GM12872 (cell line): ENCODE data around the gene GPAT3.
A peak's percentile ranks its signal among the peaks of the same experiment; 100 is the strongest.

Source experiments
- TF ChIP-seq, protein P1 (sequence below): IDR thresholded peaks from 3 replicates; pipeline ENCODE4 v1.5.1; 2011; ENCODE audit warnings: low read depth, mild to moderate bottlenecking, low read length, moderate library complexity; ENCODE audit not compliant: insufficient read depth

The GPAT3 gene

GRCh38 chr4:83569987-83570386 lies 34.1 kb downstream of the GPAT3 start:
- TF ChIP-seq, protein P1, sequence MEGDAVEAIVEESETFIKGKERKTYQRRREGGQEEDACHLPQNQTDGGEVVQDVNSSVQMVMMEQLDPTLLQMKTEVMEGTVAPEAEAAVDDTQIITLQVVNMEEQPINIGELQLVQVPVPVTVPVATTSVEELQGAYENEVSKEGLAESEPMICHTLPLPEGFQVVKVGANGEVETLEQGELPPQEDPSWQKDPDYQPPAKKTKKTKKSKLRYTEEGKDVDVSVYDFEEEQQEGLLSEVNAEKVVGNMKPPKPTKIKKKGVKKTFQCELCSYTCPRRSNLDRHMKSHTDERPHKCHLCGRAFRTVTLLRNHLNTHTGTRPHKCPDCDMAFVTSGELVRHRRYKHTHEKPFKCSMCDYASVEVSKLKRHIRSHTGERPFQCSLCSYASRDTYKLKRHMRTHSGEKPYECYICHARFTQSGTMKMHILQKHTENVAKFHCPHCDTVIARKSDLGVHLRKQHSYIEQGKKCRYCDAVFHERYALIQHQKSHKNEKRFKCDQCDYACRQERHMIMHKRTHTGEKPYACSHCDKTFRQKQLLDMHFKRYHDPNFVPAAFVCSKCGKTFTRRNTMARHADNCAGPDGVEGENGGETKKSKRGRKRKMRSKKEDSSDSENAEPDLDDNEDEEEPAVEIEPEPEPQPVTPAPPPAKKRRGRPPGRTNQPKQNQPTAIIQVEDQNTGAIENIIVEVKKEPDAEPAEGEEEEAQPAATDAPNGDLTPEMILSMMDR: no peak

DNA sequence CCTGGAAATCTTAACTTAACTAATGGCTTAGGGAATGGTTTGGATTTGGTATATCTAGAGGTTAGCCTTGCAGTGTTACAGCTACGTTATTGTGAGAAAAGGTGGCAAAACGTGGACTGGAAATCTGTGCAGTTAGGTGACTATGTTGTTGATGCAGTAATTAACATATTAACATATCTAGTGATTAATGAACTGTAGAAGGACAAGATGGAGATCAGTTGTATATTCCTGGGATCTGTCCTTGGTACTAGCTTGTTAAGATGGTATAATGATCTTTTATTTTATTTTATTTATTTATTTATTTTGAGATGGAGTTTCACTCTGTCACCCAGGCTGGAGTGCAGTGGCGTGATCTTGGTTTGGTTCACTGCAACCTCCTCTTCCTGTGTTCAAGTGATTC lies 36.9 kb downstream of the GPAT3 start:
- TF ChIP-seq, protein P1: no peak

DNA sequence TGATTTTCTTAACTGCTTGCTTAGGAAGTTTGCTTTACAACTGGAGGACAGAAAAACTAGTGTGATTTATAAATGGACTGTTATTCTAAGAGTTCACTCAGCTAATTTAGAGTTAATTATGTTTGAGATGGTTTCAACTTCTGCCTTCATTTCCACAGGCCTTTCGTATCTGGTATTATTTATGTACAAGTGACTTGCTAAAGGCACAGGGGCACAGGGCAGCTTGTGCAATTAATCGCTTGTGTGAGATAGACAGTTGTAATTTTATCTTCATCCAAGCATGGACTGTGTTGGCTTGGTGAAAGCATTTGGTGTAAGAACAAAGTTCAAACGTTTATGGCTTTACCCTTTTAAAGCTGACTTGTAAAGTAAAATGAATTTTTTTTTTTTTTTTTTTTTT lies 38.3 kb downstream of the GPAT3 start:
- TF ChIP-seq, protein P1: no peak

DNA sequence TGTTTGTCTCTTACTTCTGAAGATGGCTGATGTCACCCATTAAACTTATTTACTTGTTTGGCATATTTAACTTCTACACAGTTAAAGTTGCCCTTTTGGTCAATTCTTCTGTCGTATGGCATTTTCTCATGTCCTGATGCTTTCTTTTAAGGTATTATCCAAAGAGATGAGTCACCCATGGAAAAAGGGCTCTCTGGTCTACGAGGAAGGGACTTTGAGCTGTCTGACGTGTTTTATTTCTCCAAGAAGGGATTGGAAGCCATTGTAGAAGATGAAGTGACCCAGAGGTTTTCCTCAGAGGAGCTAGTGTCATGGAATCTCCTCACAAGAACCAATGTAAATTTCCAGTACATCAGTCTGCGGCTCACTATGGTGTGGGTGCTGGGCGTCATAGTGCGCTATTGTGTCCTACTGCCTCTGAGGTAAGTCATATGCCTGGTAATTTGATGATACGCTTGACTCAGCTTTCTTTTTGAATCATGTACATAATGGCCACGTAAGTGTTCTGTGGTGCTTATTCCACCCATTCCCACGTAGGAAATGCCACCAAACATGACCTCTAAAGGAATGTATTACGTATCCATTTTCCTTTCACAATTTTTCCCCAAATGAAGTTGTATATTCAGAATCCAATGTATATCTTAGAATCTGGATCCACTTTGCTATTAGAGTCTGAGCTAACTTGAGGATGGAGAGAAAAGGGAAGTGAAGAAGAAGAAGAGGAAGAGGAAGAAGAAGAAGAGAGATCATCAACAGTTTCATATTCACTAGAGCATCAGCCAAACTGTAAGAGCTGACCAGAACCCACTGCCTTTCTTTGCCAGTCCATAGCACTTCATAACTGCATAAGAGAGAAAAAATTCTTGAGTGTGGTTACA lies 45.7 kb downstream of the GPAT3 start:
- TF ChIP-seq, protein P1: no peak

GRCh38 chr4:83582289-83582785 lies 46.4 kb downstream of the GPAT3 start:
- TF ChIP-seq, protein P1: peak; percentile 51

DNA sequence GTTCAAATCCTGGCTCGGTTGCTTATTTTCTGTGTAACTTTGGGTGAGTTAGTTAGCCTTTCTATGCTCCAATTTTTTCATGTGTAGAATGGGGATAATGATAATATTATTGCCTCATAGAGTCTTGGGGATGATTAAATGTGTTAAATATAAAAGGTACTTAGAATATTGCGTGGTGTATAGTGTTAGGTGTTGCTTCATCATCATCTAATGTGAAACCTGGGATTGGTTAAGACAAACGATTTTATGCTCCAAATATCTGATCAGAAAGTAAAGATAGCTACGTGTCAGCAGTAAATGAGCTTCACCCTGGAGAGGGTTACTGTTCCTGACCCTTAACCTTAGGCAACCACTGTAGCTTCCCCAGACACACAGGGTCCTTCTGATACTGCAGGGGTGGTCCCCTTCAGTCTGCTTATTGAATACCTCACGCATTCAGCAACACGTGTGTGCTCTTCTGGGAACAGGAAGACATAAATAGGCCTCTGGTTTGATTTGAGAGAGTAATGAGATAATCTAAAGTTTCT lies 50.1 kb downstream of the GPAT3 start:
- TF ChIP-seq, protein P1: no peak

- TF ChIP-seq, protein P1: no peak
Observed at GRCh38 chr4:83589279-83589678, 53.4 kb downstream of the GPAT3 start.
